NCI-H2081 (cell line): ENCODE data around the gene RGL2.
"Not testable (repeated sequence)": the region's sequence is repeated elsewhere in the genome, so short reads cannot be mapped to it uniquely, and the experiment has no call there.

Experiments used
- DNase-seq, 2 experiments: peaks; one replicate each; lab custom pipeline; 2025; lab: John Stamatoyannopoulos, UW

RGL2 gene

GRCh38 chr6:33298773-33299236 lies at the start of gene RGL2:
TSS of gene RGL2 (minus strand) at chr6:33298942. CDS start at chr6:33298610, 332 bp downstream.
- peak; percentile 62 to 74 for DNase-seq

GRCh38 chr6:33347816-33348215 lies 49.1 kb upstream of the RGL2 start:
- DNase-seq, result no peak

- not testable (repeated sequence) for DNase-seq
Observed at GRCh38 chr6:33346972-33347371, 48.2 kb upstream of the RGL2 start.

- peak; percentile 73 to 80 for DNase-seq
Observed at GRCh38 chr6:33344701-33345697, 46.3 kb upstream of the RGL2 start.

- no peak for DNase-seq
Observed at GRCh38 chr6:33343953-33344611, 45.3 kb upstream of the RGL2 start.

- not testable (repeated sequence) for DNase-seq
Observed at GRCh38 chr6:33343606-33343952, 44.8 kb upstream of the RGL2 start.

GRCh38 chr6:33339193-33339592 lies 40.5 kb upstream of the RGL2 start:
- DNase-seq, result no peak

GRCh38 chr6:33336495-33336894 lies 37.8 kb upstream of the RGL2 start:
- no peak for DNase-seq

- no peak for DNase-seq
Observed at GRCh38 chr6:33335916-33336315, 37.2 kb upstream of the RGL2 start.

GRCh38 chr6:33333666-33334065 lies 34.9 kb upstream of the RGL2 start:
- DNase-seq, result no peak

GRCh38 chr6:33330736-33331135 lies 32.0 kb upstream of the RGL2 start:
- DNase-seq, result no peak

- DNase-seq, result no peak
Observed at GRCh38 chr6:33329058-33329457, 30.3 kb upstream of the RGL2 start.

GRCh38 chr6:33324125-33324524 lies 25.4 kb upstream of the RGL2 start:
- peak in 1 of 2 experiments; percentile 21 for DNase-seq

GRCh38 chr6:33323623-33323948 lies 24.8 kb upstream of the RGL2 start:
- peak in 1 of 2 experiments; percentile 79 for DNase-seq

GRCh38 chr6:33321227-33321626 lies 22.5 kb upstream of the RGL2 start:
- DNase-seq, result no peak

- DNase-seq, result no peak
Observed at GRCh38 chr6:33320315-33321181, 21.8 kb upstream of the RGL2 start.

GRCh38 chr6:33319939-33320314 lies 21.2 kb upstream of the RGL2 start:
- no peak for DNase-seq

GRCh38 chr6:33318426-33319073 lies 19.8 kb upstream of the RGL2 start:
- no peak for DNase-seq

GRCh38 chr6:33317669-33318425 lies 19.1 kb upstream of the RGL2 start, which contains the start of gene ZBTB22:
TSS of gene ZBTB22 (minus strand) at chr6:33317744. CDS start at chr6:33316916, 828 bp downstream.
- DNase-seq, result peak; percentile 95 to 96

GRCh38 chr6:33317419-33317668 lies 18.6 kb upstream of the RGL2 start:
- no peak for DNase-seq
